A549 (cell line): ENCODE measurements around the gene DDX60.

Experiments
- CHD2 ChIP-seq: fragments of 150-350 bp; IDR thresholded peaks from 2 replicates; pipeline ENCODE4 v1.6.1; 2014; ENCODE audit warnings: low read length; ENCODE audit not compliant: partially characterized antibody
- CTCF ChIP-seq: fragments of >200 bp; sonication (Bioruptor Twin); formaldehyde crosslinking; IDR thresholded peaks from 3 replicates; pipeline ENCODE4 v1.5.1; 2016
- JUN ChIP-seq, 2 experiments: fragments of >200 bp; sonication (Bioruptor Twin); formaldehyde crosslinking; IDR thresholded peaks; 2 replicates in 1 of 2; 3 replicates in 1 of 2; pipeline ENCODE4 v1.6.1; 2016 to 2017
- POLR2A ChIP-seq: IDR thresholded peaks from 2 replicates; pipeline ENCODE4 v1.6.1; 2012; ENCODE audit warnings: mild to moderate bottlenecking, low read length
- TF ChIP-seq, protein P1 (sequence below): IDR thresholded peaks from 2 replicates; pipeline ENCODE4 v1.6.1; 2012
- TF ChIP-seq, protein P2 (sequence below): fragments of 150-350 bp; IDR thresholded peaks from 2 replicates; pipeline ENCODE4 v1.6.1; 2014; ENCODE audit warnings: low read depth, mild to moderate bottlenecking, low read length

DNA sequence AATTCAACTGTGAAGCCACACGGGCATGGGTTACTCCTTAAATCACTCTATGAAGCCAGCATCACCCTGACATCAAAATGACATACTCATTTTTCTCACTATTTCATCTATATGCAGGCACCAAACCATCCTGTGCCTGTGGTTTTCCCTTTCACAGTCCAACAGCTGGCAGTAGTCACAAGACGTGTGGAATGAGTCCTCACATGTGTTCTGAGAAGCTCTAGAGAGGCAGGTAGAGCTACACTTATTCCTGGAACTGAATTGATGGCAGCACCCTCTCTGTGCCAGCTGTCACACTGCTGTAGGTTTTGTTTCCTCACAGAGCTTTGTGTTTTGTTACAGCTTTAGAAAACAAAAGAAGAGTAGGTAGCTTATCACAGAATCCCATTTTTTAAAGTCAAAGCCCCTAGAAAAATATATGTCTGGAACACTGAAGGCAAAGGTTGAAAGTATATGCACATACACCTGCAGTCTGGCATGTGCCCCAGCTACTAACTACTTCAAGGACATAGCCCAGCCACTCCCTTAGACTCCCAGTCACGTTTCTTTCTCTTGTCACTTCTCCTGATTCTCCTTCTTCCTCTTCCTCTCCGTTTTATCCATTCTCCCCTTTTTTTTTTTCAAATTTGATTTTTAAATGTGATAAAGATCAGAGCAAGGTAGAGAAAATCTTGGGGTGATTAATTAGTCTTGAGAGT, 119.1 kb downstream of the DDX60 start:
- TF ChIP-seq CTCF (no peak), POLR2A (no peak), JUN (IDR thresholded peaks at IDR 0.05) (no peak), CHD2 (no peak)
- TF ChIP-seq, protein P1, sequence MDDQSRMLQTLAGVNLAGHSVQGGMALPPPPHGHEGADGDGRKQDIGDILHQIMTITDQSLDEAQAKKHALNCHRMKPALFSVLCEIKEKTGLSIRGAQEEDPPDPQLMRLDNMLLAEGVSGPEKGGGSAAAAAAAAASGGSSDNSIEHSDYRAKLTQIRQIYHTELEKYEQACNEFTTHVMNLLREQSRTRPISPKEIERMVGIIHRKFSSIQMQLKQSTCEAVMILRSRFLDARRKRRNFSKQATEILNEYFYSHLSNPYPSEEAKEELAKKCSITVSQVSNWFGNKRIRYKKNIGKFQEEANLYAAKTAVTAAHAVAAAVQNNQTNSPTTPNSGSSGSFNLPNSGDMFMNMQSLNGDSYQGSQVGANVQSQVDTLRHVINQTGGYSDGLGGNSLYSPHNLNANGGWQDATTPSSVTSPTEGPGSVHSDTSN, result no peak
- TF ChIP-seq, protein P2, sequence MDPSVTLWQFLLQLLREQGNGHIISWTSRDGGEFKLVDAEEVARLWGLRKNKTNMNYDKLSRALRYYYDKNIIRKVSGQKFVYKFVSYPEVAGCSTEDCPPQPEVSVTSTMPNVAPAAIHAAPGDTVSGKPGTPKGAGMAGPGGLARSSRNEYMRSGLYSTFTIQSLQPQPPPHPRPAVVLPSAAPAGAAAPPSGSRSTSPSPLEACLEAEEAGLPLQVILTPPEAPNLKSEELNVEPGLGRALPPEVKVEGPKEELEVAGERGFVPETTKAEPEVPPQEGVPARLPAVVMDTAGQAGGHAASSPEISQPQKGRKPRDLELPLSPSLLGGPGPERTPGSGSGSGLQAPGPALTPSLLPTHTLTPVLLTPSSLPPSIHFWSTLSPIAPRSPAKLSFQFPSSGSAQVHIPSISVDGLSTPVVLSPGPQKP, result no peak
